C1 segment of cervical spinal cord (tissue), 14 donors: Measurements from ENCODE around the gene PTOV1.

ENCODE experiments used
- DNase-seq, 14 donors: peaks; one replicate each; lab custom pipeline; 2025; lab: John Stamatoyannopoulos, UW

Gene PTOV1

GRCh38 chr19:49888510-49888824 is 37.5 kb downstream of the PTOV1 start:
- DNase-seq = no peak

DNA sequence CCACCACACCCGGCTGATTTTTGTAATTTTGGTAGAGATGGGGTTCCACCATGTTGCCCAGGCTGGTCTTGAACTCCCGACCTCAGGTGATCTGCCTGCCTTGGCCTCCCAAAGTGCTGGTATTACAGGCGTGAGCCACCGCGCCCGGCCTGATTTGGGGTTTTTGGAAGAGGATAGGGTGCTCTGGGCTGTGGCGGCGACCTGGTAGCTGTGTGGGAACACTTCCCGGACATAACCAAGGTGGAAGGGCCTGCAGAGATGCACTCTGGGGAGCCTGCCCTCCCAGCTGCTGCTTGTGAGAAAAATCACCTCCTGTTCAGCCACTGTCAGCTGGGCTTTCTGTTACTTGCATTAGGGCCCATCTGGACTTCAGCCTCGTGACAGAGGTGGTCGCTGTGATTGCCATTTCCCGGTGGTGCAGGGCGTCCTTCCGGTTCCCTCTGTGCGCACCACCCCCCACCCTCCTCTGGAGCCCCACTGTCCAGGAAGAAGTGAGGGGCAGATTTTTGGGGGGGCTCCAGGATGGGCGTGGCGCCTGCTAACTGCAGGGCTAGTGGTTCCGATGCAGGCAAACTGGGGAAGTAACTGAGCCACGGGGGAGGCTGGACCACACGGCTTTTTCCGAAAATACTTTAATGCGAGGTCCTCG is 38.2 kb downstream of the PTOV1 start:
- no peak for DNase-seq

GRCh38 chr19:49889687-49890348 is 38.9 kb downstream of the PTOV1 start:
- DNase-seq = peak in 9 of 14 donors; percentile 10 to 41 (median 24)

DNA sequence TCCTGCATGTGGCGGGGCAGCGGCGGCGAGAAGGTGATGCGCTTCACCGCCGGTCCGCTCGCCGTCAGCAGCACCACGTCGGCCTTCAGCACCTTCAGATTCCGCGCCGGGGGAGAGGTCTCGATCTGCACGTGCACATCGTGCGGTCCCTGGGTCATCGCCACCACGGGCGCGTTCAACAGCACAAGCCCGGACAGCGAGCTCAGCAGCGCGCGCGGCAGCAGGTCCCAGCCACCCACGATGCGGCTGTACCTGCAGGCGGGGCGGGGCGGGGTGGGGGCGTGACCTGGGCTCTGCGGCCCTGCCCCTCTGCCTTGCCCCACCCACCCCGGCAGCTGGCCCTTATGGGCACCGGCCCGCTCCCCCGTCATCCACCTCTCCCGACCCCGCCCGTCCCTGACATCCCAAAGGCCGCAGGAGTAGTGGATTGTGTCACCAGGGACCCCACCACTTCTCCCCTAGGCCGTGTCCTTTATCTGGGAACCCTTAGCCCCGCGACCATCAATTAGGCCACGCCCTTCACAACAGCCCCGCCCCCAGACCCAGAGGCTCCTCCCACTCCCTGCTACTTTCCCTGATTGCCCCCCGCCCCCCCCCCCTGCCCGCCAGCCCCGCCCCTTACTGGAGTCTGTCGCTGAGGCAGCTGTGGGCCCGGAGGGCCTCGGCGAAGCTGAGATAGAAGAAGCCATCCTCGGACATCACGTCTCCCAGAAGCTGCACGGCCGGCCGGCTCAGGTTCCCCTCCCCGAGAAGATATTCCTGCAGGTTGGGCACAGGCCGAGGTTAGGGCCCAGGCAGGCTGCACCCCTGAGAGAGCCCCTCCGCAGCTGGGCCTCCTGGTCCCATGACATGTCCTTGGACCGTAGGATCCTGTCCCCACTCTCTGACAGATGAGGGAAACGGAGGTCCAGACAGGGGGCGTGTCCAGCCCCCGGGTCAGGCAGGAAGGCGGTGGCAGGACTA is 39.7 kb downstream of the PTOV1 start:
- no peak for DNase-seq

DNA sequence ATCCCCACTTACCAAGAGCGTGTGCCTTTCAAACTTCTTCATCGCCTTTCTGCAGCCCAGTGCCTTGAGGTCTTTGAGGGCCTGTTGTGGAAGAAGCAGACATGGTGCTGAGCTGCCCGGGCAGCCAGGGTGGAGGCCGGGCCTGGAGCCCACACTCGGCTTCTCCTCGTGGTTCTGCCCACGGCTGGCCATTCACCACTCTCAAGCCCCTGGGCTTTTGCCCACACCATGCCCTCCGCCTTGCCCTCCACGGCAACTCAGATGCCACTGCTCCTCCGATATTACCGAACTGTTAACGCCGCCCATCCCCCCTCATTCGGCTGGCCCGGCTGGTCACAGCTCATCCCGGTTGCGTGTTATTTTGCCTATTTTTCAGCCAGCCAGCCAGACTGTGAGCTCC is 40.4 kb downstream of the PTOV1 start:
- DNase-seq = no peak

GRCh38 chr19:49892716-49893115 is 41.8 kb downstream of the PTOV1 start:
- no peak for DNase-seq

DNA sequence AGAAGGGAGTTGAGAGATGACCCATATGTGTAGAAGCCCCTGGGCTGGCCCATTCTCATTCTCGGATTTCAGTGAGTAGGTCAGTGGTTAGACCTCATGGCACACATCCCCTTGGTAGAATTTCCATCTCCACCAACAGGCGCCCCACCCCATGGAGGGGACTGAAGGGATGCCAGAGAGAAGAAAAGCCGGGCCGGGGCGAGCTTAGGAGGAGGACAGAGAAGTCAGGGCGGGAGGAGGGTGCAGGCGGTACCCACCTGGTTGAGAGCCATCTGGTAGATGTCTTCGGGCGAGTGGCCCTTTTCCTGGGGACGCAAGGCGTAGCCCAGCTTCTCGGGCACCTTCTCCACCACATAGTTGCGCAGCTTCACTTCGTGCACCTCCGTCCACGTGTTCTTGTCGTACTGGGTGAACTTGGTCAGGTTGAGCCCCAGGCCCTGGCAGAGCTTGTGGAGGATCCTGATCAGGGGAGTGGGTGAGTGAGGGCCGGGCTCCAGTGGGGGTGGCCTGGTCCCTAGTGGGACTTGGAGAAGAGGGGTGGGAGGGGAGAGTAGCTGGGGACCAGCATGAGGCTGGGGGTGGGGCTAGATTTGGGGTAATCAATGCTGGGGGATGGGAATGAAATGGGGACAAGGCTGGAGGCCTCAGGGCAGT is 43.2 kb downstream of the PTOV1 start:
- no peak for DNase-seq

GRCh38 chr19:49894879-49895565 is 44.1 kb downstream of the PTOV1 start:
- no peak for DNase-seq

DNA sequence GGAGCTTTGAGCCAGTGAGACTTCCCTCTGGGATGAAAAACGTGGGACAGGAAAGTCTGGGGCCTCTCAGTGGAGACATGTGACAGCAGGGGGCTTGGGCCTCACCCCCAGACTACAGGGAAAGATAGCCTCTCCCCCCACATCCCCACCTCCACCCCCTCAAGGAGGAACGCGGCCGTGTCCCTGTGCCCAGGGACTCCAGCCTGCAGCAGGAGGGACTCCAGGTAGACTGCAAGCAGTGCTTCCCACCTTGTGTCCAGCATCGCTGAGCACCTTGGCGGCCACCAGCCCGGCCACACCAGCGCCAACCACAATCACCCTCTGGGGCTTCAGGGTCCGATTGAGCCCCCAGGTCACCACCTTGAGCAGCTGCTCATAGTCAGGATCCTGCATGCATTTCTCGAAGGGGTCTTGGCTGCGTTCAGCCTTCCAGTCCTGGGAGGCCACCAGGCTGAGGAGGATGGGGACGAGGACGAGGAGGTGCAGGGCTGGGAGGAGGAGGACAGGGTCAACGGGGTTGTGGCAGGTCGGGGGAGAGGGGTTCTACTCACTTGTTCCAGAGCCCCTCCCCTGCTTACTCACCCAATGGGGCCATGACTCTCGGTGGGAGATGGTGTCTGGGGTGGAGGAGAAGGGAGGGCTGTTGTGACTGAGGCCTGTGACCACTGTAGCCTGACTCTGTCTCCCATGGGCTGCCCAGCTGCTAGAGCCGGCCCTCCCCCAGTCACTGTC is 44.8 kb downstream of the PTOV1 start:
- no peak for DNase-seq

DNA sequence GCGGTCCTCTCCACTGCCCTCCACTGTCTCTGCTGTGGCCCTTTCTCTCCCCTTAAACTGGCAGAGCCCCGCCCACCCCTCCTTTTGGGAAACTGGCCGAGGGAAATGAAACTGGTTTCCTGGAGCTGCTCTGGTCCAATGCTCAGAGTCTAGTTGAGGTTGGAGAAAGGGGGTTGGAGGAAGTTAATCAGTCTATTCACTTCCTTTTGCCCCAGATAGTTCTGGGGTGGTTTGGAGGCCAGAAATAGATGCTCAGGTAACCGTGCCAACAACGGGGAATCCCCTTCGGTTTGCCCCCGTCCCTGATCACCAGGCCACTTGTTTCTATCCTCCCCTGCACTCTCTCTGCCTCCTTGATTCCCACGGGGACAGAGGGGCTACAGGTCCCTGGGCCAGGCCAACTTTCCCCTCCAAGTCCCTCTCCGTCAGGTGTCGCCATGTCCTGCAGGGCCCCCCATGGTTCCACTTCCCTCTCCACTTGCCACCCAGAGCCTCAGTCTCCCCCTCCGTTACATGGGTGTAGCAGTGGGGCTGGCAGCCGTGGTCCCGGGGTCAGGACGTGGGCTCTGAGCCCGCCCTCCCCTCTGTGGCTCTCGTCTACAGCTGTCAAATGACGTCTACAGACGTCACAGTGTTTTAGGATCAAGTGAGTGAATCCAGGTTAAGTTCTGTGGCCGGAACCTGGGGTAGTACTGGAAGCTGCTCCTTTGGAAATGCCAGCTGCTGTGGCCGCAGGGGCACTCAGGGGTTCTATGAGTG is 46.1 kb downstream of the PTOV1 start, which contains the start of gene IL4I1:
Gene IL4I1, minus strand, starts transcription at position 25 of the 759 bp plus-strand sequence. CDS start 727 bp downstream, outside the sequence.
- peak in 4 of 14 donors; percentile 2 to 33 (median 26) for DNase-seq

DNA sequence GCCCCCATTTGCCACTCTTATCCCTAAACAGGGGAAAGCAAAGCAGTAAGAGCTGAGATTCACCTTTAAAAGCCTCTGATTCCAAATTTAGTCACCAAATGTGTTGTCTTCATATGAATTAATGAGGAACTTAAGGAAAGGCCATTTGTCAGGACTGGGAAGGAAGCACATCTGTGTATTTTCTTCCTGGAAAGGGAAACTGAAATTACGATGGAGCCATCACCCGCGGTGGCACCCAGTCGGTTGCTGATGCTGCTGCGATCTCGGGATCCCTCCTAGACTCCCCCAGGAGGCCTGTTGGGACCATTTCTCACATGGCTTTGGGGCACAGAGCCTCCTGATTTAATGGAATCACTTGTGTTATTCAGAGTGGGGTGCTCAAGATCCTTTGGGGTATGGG is 53.2 kb downstream of the PTOV1 start:
- no peak for DNase-seq

DNA sequence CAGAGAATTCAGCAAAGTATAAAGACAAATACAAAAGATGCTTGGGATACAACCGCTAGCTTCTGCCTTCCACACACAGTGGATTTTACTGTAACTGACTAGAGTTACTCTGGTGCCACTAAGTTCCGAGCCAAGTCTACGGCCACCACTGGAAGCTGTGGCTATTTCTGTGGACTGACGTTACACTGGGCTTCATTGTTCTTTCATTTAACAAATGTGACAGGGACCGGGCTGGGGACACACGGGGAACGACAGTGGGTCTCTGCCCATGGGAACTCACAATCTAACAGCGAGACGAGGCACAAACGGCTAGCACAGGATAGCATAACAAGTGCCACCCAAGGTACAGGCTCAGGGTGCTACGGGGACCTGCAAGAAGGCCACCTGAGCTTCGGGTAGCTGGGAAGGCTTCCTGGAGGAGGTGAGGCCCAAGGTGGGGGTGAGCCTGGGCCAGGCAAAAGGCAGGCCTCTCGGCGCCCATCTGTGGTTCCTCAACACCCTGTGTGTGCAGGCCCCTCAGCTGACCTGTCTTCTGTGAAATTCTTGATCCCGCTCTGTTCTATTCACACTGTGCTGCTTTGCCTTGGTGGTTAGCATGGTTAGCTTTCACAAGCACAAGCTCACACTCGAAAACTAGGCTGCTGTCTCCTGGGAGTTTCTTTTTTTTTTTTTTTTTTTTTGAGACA is 56.1 kb downstream of the PTOV1 start:
- peak in 4 of 14 donors; percentile 4 to 28 (median 8) for DNase-seq

GRCh38 chr19:49907745-49908446 is 56.9 kb downstream of the PTOV1 start:
- no peak for DNase-seq

DNA sequence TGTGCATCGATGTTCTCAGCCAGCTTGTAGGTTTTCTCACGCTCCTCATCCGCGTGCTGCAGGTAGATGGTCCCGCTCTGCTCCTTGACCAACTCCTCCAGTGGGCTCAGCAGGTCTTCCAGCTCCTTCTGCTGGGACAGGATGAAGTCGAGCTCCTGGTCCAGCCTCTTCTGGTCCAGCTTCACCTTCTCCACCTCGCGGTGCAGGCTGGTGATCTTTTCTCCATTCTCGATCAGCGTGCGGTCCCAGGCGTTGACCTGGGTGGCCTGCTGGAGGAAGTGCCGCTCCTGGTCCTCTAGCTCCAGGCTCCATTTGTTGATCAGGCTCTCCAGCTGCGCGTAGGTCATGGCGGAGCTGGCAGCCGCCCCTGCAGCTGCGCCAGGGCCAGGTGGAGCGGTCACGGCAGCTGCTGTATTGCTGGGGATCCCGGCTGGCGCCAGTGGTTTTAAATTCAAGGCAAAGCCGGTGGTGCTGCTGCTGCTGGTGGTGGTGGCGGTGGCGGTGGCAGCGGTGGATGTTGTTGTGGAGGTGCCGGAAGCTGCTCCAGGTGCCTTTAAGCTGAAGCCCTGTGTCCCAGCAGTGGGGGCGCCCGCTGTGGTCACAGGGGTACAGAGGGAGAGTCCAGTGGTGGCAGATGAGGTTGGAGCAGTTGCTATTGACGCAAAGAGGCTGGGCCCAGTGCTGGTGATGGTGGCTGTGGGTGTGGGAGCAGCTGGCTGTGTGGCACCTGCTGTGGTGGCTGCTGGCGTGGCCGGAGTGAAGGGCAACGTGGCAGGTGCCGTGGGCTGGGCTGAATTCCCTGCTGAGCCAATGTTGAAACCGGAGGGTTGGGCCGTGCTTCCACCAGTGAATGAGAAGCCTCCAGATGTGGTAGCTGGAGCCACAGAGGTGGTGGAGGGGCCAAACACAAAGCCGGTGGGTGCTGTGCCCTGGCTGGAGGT is 57.8 kb downstream of the PTOV1 start:
- no peak for DNase-seq

GRCh38 chr19:49910179-49910578 is 59.2 kb downstream of the PTOV1 start:
- DNase-seq = no peak
